Stimulated activated memory B cell treated with anti-CD40 and anti-IgM and Interleukin-4, amounts not matched to agents 10 μg/mL and 1 μg/mL and 100 μg/mL, for 72 hours (primary cell): Measurements from ENCODE around the gene DPM1.

Experiments used
- ATAC-seq: fragments of 150-1000 bp; cut with Tn5 transposase; 2 replicates; pipeline ENCODE4 v1.10.0; 2021
- H3K27ac Mint-ChIP-seq: one replicate; pipeline ENCODE4 v1.8.0; 2022; ENCODE audit warnings: mild to moderate bottlenecking, mixed read lengths
- H3K27me3 Mint-ChIP-seq: one replicate; pipeline ENCODE4 v1.8.0; 2022; ENCODE audit warnings: mixed read lengths
- H3K36me3 Mint-ChIP-seq: one replicate; pipeline ENCODE4 v1.8.0; 2022; ENCODE audit warnings: mixed read lengths
- H3K4me1 Mint-ChIP-seq: one replicate; pipeline ENCODE4 v1.8.0; 2022; ENCODE audit warnings: mixed read lengths
- H3K4me3 Mint-ChIP-seq: one replicate; pipeline ENCODE4 v1.8.0; 2022; ENCODE audit warnings: mild to moderate bottlenecking, moderate library complexity, mixed read lengths
- H3K9me3 Mint-ChIP-seq: one replicate; pipeline ENCODE4 v1.8.0; 2022; ENCODE audit warnings: mixed read lengths

Gene DPM1

DNA sequence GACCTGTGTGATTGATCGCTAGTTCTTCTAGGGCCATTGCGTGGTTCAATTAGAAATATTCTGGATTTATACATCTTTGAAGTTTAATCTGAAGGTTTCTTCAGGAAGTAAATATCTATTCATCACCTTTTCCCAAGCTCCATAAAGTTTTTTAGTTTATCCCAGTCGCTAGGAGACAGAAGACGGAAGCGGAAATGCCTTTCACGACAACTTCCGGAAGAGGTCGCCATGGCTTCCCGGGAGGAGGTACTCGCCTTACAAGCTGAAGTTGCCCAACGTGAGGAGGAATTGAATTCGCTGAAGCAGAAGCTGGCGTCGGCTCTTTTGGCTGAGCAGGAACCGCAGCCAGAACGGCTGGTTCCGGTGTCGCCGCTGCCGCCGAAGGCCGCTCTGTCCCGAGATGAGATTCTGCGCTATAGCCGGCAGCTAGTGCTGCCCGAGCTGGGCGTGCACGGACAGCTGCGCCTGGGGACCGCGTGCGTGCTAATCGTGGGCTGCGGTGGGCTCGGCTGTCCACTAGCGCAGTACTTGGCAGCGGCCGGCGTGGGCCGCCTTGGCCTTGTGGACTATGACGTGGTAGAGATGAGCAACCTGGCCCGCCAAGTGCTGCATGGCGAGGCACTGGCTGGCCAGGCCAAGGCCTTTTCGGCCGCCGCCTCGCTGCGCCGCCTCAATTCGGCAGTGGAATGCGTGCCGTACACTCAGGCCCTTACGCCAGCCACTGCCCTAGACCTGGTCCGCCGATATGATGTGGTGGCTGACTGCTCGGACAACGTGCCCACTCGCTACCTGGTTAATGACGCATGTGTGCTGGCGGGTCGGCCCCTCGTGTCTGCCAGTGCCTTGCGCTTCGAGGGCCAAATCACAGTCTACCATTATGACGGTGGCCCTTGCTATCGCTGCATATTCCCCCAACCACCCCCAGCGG, 547 bp upstream of the DPM1 start, which contains the start of gene MOCS3:
Gene MOCS3, plus strand, starts transcription at position 204 of the 928 bp plus-strand sequence. Its CDS starts 25 bp downstream, at position 229.
- peak within 1 kb of the TSS; percentile 95 for H3K4me3 Mint-ChIP-seq
- no peaks in the 10 kb centered on the region for H3K27me3 Mint-ChIP-seq
- H3K9me3 Mint-ChIP-seq: no peaks in the 10 kb centered on the region
- ATAC-seq: peak; percentile 88
- H3K36me3 Mint-ChIP-seq: peaks cover 26% of the 10 kb centered on the region
- H3K4me1 Mint-ChIP-seq: peaks cover 45% of the 10 kb centered on the region
- peak within 1 kb of the TSS; percentile 99 for H3K27ac Mint-ChIP-seq

DNA sequence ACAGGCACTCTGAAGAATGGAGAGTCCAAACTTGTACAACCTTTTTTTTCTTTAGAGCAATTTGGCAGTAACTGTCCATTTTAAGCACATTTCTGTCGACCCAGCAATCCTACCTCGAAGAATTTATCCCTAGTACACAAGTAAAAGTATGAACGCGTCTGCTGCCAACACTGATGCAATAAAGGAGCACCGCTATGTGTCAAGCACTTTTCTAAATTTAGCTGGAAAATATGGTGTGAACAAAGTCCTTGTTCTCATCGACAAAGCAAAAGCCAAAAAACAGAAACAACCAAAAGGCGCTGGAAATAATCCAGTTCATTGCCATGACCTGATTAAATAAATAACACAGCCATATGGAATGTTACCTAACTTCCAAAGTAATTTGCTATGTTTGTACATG, 1.1 kb downstream of the DPM1 start:
- Mint-ChIP-seq H3K9me3 (no peaks in the 10 kb centered on the region), H3K4me1 (peaks cover 41% of the 10 kb centered on the region), H3K27me3 (no peaks in the 10 kb centered on the region), H3K4me3 (peak overlapping the region; percentile 95), H3K27ac (peak overlapping the region; percentile 99), H3K36me3 (peaks cover 14% of the 10 kb centered on the region)
- no peak for ATAC-seq

DNA sequence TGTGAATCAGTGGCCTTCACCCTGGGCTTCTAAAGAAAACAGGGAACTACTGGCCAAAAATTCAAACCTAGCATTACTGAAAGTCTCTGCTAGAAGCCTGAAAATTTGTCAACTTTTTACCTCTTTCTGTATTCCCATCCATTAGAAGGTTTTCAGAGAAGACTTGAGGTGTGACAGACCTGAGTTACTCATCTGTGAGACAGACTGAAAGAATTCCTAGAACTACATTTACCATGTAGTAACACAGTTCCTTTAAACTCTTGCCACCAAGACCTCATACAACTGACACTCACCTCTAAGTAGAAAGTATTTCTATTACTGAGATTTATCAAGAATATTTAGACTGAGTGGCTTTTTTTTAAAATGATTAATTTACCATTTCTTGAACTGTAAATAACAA, 4.5 kb downstream of the DPM1 start:
- Mint-ChIP-seq H3K4me3 (no peak overlapping the region), H3K4me1 (peaks cover 31% of the 10 kb centered on the region), H3K36me3 (peaks cover 27% of the 10 kb centered on the region), H3K27ac (no peak overlapping the region), H3K9me3 (no peaks in the 10 kb centered on the region), H3K27me3 (no peaks in the 10 kb centered on the region)
- no peak for ATAC-seq

DNA sequence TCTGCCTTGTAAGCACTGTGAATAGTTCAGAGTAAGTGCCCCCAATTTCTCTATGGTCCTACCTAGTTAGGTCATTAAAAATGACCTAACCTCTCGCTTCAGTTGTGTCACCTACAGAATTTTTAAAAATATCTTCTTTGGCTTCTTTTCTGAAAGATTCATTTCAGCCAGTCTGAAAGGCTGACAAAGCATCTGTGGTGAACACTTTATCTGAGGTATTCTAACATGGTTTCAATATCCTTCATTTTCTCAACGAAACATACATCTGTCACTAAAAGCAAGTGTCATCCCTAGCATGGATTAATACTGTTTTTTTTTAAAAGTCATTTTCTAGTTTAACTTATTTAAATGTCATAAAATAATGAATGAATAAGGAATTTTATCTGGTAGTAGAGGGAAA, 5.1 kb downstream of the DPM1 start:
- Mint-ChIP-seq H3K4me3 (no peak overlapping the region), H3K36me3 (peaks cover 28% of the 10 kb centered on the region), H3K27me3 (no peaks in the 10 kb centered on the region), H3K4me1 (peaks cover 31% of the 10 kb centered on the region), H3K27ac (no peak overlapping the region), H3K9me3 (no peaks in the 10 kb centered on the region)
- ATAC-seq: no peak

DNA sequence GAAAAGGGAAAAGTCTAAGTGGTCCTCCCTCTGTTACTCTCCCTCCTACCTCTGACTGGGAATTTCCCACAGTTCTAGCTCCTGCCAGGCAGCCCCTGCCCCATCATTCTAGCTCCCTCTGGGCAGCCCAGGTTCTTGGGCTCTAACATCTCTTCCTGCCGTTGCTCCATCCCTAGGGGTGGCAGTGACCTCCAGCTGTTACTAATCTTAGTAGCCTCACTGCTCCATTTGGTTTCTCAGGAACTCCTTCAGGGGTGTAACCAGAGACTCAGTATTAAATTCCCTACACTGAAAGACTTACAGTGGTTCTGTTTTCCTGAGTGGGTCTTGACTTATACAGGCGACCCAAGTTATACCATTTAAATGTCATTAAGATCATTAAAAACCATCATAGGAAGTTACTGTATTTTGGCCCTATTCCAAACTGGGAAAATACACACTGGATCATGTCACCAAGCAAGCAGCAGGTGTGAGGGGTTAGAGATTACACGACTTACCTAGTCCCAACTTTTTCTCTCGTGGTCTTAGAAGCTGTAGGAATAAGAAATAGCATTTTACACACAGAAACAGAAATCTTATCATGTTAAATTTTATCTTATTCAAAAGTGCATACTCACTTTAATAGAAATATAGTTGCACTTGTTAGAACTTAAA, 10.1 kb downstream of the DPM1 start:
- no peaks in the 10 kb centered on the region for H3K9me3 Mint-ChIP-seq
- peaks cover 7% of the 10 kb centered on the region for H3K4me1 Mint-ChIP-seq
- H3K27me3 Mint-ChIP-seq: no peaks in the 10 kb centered on the region
- H3K36me3 Mint-ChIP-seq: peaks cover 40% of the 10 kb centered on the region
- no peak overlapping the region for H3K4me3 Mint-ChIP-seq
- H3K27ac Mint-ChIP-seq: no peak overlapping the region
- no peak for ATAC-seq

DNA sequence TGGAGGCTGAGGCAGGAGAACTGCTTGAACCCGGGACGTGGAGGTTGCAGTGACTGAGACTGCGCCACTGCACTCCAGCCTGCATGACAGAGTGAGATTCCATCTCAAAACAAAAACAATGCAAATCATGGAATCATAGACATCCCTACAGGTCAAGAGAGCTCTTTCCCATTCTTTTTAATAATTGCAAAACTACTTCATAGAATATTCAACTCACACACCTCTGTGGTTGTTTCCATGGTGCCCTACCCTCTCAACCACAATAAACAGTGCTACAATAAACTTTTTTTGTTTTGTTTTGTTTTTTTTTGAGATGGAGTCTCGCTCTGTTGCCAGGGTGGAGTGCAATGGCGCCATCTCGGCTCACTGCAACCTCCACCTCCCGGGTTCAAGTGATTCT, 15.3 kb downstream of the DPM1 start:
- no peak for ATAC-seq
- H3K36me3 Mint-ChIP-seq: peaks cover 33% of the 10 kb centered on the region
- H3K27ac Mint-ChIP-seq: no peak overlapping the region
- H3K4me3 Mint-ChIP-seq: no peak overlapping the region
- no peaks in the 10 kb centered on the region for H3K9me3 Mint-ChIP-seq
- H3K4me1 Mint-ChIP-seq: no peaks in the 10 kb centered on the region
- H3K27me3 Mint-ChIP-seq: no peaks in the 10 kb centered on the region

DNA sequence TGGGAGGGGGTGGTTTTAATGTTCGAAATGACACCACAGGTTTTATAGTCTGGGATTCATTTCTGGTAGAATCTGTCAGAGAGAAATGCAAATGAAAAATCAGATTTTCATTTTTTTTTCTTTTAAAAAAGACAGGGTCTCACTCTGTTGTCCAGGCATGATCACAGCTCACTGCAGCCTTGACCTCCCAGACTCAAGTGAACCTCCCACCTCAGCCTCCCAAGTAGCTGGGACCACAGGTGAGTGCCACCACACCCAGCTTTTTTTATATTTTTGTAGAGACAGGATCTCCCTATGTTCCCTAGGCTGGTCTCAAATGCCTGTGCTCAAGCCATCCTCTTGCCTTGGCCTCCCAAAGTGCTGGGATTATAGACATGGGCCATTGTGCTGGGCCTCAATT, 24.7 kb downstream of the DPM1 start:
- no peak for ATAC-seq
- Mint-ChIP-seq H3K4me1 (peaks cover 16% of the 10 kb centered on the region), H3K4me3 (no peak overlapping the region), H3K36me3 (peaks cover 34% of the 10 kb centered on the region), H3K27ac (peak overlapping the region; percentile 42), H3K27me3 (no peaks in the 10 kb centered on the region), H3K9me3 (no peaks in the 10 kb centered on the region)

DNA sequence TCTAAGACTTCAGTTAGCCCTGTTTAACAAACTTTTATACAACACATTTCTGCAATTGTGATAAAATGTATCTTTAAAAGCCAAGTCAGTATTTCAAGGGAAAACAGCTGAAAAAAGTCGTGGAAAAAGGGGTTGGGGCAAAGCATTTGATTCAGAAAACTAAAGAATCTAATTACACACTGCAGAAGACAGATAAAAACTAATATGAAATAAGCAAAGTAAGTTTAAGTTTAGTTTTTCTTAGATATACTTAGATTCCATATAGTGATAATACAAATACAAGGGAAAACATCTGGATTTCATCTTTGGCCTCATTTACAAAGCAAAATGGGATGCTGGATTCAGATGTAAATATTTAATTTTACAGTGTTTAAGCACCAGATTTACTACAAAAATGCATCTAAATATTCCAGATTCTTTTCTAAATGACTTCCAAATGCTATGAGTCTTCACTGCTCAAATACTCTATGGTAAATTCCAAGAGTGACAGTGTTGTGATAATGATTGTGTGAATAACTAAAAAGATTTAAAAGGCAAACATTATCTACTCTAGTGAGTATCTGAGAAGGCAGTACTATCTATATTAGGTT, 25.5 kb downstream of the DPM1 start:
- peaks cover 32% of the 10 kb centered on the region for H3K36me3 Mint-ChIP-seq
- ATAC-seq: no peak
- peak overlapping the region; percentile 98 for H3K27ac Mint-ChIP-seq
- no peak overlapping the region for H3K4me3 Mint-ChIP-seq
- peaks cover 24% of the 10 kb centered on the region for H3K4me1 Mint-ChIP-seq
- no peaks in the 10 kb centered on the region for H3K27me3 Mint-ChIP-seq
- H3K9me3 Mint-ChIP-seq: no peaks in the 10 kb centered on the region

DNA sequence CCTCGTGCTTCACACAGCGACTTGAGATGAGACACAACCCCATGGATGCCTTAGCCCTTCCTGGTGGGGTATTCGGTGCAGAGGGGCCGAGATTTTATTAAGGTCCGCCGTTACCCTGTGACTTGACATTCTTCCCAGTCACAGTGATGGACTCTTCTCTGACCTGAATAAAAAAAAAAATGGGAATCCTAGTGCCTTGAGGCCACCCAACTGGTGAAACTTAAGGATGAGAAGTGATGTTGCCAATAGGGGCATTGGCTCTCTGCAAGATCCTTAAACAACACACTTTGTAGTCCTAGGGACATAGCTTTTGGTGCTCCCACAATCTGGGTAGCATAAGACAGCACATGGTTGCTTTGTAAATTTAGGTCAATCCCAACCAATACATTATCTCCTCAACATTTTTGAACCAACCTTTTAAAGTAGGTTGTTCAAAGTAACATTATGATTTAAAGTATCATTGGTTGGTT, 26.3 kb downstream of the DPM1 start:
- H3K27ac Mint-ChIP-seq: peak overlapping the region; percentile 98

DNA sequence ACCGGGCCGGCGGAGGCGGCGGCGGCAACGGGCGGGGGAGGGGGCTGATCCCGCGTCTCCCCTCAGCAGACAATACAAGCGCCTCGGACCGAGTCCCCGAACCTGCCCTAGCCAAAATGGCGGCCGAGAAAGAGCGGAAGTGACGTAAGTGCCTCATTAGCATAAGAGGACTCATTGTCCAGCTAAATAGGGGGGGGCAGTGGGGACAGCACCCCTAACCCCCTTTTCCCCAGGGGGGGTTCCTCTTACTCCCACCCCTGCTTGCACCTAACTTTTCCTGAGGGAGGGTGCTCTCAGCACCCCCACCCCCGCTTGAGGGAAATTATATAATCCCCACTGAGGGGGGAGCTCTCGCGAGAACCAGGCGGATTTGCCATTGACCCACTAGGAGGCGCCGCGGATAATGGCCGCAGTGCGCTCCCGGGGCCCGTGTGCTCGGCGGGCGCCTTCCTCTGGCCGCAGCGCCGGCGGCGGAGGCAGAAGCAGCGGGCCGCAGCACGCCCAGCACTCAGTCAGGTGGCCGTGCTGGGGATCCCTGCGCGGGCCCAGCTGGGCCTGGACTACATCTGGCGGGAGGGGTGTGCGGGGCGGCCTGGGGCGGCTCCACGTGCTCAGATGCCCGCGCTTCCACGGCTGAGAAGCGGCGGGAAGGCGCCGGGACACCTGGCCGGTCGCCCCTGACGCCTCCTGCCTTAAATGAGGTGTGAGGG, 26.9 kb downstream of the DPM1 start, which contains the start of gene ADNP:
Gene ADNP, minus strand, starts transcription at position 132 of the 710 bp plus-strand sequence. CDS start 27,441 bp downstream, outside the sequence.
- peak within 1 kb of the TSS; percentile 98 for H3K27ac Mint-ChIP-seq
- H3K9me3 Mint-ChIP-seq: no peaks in the 10 kb centered on the region
- peaks cover 32% of the 10 kb centered on the region for H3K36me3 Mint-ChIP-seq
- peak; percentile 82 for ATAC-seq
- no peaks in the 10 kb centered on the region for H3K27me3 Mint-ChIP-seq
- H3K4me1 Mint-ChIP-seq: peaks cover 37% of the 10 kb centered on the region
- peak within 1 kb of the TSS; percentile 97 for H3K4me3 Mint-ChIP-seq

More for the DNA sequence above, 26.3 kb downstream of the DPM1 start:
- no peak for ATAC-seq
- no peaks in the 10 kb centered on the region for H3K9me3 Mint-ChIP-seq
- peaks cover 31% of the 10 kb centered on the region for H3K4me1 Mint-ChIP-seq
- peak overlapping the region; percentile 85 for H3K4me3 Mint-ChIP-seq
- no peaks in the 10 kb centered on the region for H3K27me3 Mint-ChIP-seq
- peaks cover 32% of the 10 kb centered on the region for H3K36me3 Mint-ChIP-seq

DNA sequence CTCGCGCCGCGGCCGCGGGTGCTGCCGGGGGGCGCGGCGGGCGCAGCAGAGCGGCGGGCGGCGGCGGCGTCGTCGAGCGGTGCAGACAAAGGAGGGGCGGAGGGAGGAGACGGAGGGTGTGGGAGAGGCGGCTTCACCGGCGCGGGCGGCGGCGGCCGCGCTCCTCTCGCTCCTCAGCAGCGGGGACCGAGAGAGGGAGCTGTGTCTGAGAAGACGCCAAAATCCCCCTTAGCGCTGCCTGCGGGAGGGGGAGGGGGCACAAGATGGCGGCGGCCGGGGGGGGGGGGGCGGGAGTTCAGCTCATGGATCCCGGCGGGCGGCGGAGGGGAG, 27.4 kb downstream of the DPM1 start:
- H3K4me3 Mint-ChIP-seq: peak overlapping the region; percentile 85
- no peaks in the 10 kb centered on the region for H3K9me3 Mint-ChIP-seq
- no peaks in the 10 kb centered on the region for H3K27me3 Mint-ChIP-seq
- peak; percentile 63 for ATAC-seq
- H3K27ac Mint-ChIP-seq: peak overlapping the region; percentile 98
- peaks cover 42% of the 10 kb centered on the region for H3K4me1 Mint-ChIP-seq
- H3K36me3 Mint-ChIP-seq: peaks cover 32% of the 10 kb centered on the region

DNA sequence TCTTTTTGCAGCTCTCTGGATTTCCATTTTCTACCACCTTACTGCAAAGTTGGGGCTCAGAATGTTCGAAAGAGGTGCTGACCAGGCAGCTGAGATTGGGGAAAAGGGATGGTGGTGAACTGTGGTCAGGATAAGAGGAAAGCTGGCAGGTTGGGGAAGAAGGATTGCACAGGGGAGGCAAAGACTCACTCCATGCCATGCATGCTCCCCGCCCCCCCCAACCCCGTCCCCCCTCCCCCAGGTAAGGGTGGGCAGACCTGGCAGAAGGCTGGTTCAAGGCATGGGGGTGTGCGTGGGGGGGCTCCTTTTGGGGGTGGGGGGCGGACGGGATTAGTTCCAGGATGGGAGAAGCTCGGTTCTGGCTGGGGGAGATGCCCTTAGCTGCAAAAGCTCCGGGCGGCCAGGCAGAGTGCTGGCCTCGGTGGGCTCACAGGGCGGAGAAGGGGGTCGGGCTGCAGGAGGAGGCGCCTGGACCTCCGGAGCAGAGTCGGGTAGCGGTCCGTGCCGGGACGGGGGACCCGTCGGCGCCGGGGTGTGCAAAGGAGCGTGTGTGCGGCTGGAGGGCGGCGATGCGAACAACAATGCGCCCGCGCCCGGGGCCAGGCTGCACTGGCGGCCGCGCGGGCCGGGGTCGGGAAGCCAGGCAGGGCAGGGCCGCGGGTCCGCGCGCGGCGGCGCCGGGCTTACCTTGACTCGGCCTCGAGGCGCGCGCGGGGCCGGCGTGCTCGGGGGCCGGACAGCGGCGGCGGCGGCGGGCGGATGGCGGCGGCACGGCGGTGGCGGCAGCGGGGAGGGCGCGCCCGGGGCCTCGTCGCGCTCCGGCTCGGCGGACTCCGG, 28.0 kb downstream of the DPM1 start:
- peak; percentile 47 for ATAC-seq
- H3K36me3 Mint-ChIP-seq: peaks cover 34% of the 10 kb centered on the region
- peak overlapping the region; percentile 97 for H3K4me3 Mint-ChIP-seq
- no peaks in the 10 kb centered on the region for H3K27me3 Mint-ChIP-seq
- no peaks in the 10 kb centered on the region for H3K9me3 Mint-ChIP-seq
- H3K4me1 Mint-ChIP-seq: peaks cover 48% of the 10 kb centered on the region
- peak overlapping the region; percentile 98 for H3K27ac Mint-ChIP-seq

DNA sequence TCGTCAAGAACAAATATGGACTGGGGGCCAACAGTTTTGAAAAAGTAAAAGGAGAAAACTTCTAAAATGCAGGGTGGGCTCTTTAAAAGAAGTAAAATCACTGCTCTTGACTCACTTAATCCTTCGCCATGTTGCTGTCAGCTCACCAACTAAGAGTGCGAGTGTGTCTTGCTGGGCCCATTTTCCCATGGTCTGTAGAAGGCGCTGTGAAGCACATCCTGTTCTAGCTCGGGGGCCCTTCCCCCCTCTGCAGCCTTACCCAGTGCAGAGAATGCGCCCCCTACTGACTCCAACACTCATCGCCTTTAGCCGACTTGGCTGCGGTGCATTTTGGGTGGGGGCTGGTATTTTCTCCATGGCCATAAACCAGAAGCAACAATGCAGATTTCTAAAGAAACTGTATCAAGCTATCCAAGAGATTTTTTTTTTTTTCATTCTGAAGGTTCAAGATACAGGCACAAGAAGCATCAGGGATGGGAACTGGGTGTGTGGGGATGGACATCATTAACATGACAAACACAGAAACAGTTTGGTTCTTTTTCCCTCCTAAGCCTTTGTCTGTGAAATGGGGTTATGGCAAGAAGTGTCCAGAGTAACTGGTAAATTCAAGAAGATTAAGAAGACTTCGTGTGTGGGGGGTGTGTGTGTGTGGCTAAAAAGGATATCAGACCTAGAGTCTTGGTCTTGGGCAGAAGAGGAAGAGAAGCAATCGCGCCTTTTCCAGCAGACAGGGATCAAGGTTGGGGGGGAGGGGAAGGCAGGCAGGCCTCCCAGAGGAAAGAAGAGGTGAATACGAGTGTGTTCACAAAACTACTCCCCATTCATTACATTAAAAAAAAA, 28.8 kb downstream of the DPM1 start:
- ATAC-seq: peak; percentile 79
- peak overlapping the region; percentile 97 for H3K4me3 Mint-ChIP-seq
- peak overlapping the region; percentile 98 for H3K27ac Mint-ChIP-seq
- peaks cover 38% of the 10 kb centered on the region for H3K36me3 Mint-ChIP-seq
- no peaks in the 10 kb centered on the region for H3K27me3 Mint-ChIP-seq
- H3K9me3 Mint-ChIP-seq: no peaks in the 10 kb centered on the region
- peaks cover 56% of the 10 kb centered on the region for H3K4me1 Mint-ChIP-seq
